Stimulated activated CD8-positive, alpha-beta memory T cell treated with anti-CD3 and anti-CD28 coated beads, Interleukin-4, amount 100 ng/mL, for 4 hours (primary cell): ENCODE data around the gene VIPR2.
"Not testable (repeated sequence)": the region's sequence is repeated elsewhere in the genome, so short reads cannot be mapped to it uniquely, and the experiment has no call there.

Source experiments
- DNase-seq, 2 donors: peaks; one replicate each; pipeline ENCODE4 v3.0.0-alpha.2; 2020; ENCODE audit warnings: low read depth in 2 of 2, low spot score in 1 of 2

VIPR2 gene

DNA sequence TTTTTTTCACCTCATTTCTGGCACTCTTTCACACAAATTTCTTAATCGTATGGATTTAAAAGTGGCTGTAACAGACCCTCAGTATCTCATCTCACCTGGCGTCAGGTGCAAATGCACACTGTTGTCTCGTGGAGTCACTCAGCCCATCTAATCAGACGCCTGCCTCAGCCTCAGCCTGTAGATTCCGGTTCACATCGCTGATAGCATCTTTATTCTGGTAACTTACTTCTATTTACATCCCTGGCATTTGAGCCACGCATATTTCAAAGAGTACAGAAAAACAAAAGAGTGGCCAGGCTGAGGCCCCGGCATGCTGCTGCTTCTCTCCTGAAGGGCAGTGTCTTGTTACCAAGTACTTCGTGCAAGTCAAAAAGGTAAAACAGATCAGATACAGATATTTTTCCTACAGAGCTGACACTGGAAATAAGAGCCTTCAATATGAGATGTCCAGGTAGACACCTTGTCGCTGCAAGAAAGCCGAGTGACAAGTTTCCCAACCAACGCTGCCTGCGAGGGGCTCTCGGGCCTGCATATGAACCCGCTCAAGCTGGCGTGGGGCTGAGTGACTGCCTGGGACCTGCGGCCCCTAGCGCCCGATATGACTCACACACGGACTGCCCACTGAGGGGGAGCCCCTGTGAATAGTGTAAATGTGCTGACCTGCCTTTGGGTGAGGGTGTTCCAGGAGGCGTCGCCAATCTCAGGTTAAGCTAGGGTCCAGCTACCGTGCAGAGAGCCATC, 4.3 kb downstream of the VIPR2 start:
- no peak for DNase-seq

DNA sequence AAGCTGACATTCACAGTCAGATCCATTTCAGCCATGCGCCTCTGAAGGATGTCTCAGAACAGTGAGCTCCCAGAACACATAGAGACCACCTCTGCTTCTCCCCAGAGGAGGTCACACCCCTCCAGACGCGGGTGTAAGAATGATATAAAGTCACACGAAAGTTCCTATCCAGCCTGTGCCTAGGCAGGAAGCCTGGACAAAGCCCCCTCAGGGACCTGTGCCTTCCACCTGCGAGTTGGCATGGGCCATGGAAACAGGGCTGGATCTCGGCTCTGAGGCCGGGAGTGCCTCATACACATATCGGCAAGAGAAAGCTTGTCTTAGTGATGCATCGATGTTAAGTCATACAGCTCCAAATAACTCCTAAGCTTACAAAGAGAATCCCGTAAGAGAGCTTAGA, 5.0 kb downstream of the VIPR2 start:
- no peak for DNase-seq

GRCh38 chr7:159139202-159139601, 5.5 kb downstream of the VIPR2 start:
- DNase-seq: no peak

DNA sequence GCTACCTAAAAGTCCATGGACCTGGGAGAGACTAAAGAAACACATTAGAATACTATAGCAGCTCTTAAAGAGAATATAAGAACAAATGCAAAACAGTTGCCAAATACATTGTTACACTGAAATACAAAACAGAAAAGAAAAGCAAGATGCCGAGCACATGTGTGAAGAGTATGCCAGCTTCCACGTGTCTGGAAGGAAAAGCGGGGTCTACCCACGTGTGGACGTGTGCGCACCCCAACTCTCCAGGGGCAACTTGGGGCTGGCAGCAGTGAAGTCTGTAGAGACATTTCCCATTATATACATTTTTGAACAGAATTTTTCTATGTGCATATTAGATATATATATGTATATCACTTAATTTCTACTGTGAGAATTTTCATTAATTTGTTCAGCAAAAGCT, 6.2 kb downstream of the VIPR2 start:
- DNase-seq: no peak

DNA sequence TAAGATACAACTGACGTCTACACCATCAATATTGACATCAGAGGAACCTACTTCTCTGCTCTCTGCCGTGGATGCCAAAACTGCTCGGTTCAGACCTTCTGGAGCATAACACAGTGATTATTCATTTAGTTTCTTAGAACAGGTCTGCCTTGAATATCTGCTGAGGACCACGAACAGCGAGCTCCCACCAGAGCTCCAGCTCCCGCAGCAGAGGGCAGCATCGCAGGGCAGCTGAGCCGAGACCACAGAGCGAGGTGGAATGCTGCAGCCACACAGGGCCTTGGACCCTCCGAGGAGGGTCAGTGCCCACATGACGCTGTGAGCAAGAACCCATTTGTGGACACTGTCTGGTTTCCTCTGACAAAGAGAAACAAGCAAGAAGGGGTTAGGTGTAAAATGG, 6.8 kb downstream of the VIPR2 start:
- no peak for DNase-seq

DNA sequence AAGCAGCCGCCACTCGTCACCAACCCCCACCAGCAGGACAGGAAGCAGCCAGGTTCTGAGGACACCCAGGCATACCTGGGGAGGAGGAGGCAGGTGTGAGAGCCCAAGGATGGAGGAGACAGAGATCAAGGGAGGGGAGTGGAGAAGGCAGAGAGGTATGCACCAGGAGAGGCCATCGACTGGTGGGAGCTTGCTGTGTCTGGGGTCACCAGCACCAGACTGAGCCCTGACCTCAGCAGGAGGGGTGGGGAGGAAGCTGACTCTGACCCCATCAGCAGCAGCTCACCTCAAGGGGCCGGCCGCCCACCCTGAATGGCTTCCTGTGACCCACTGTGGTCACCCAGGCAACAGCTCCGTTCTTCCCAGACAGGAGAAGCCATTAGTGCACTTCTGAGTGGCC, 7.8 kb downstream of the VIPR2 start:
- DNase-seq: no peak

GRCh38 chr7:159136442-159136841, 8.2 kb downstream of the VIPR2 start:
- no peak for DNase-seq

GRCh38 chr7:159136013-159136412, 8.7 kb downstream of the VIPR2 start:
- DNase-seq: no peak

DNA sequence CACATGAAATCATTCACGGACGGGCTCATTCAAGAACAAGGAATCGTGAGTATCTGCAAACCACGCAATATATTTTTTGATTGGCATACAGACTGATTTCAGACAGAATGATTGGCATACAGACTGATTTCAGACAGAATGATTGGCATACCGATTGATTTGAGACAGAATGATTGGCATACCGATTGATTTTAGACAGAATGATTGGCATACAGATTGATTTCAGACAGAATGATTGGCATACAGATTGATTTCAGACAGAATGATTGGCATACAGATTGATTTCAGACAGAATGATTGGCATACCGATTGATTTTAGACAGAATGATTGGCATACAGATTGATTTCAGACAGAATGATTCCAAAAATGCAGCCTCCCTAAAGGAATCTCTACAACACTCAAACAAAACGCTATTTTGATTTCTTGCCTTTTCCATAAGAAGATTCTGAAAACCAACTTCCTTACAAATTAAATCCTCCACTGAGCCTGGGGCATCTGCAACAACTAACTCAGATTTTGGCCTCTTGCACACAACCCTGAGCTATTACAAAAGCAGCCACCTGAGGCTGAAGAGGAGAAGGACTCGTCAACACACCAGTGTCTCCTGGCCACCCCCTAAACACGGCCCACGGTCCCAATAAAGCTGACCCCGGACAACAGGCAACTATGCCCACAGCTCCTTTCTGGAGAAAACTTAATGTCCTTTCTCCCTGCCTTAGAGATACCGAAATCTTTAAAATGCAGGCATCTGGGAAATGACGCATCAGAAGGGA, 11.8 kb downstream of the VIPR2 start:
- not testable (repeated sequence) for DNase-seq

GRCh38 chr7:159130820-159131219, 13.8 kb downstream of the VIPR2 start:
- no peak for DNase-seq

DNA sequence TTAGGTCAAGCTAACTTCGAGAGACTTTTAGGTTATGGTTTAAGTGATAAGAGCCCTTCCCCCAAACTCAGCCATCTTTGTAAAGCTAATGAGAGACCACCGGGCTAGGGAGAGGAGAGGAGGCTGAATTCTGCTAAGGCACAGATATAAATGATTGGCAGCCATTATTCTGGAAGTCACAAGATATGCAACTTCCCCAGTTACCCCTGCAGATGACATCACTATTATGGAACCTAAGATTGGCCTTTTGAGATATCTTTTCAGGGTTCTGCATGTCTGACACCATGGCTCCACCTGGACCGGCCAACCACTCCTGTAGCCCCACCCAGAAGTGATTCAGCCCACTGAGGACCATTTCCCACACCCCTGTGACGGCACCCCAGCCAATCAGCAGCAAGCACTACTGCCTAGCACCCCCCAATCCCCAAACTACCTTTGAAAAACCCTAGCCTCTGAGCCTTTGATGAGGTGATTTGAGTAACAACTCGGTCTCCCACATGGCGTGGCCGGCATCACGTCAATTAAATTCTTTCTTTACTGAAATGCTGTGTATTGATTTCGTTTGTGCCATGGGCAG, 14.4 kb downstream of the VIPR2 start:
- no peak for DNase-seq

- no peak for DNase-seq
Measured at GRCh38 chr7:159128767-159129166, 15.9 kb downstream of the VIPR2 start.

DNA sequence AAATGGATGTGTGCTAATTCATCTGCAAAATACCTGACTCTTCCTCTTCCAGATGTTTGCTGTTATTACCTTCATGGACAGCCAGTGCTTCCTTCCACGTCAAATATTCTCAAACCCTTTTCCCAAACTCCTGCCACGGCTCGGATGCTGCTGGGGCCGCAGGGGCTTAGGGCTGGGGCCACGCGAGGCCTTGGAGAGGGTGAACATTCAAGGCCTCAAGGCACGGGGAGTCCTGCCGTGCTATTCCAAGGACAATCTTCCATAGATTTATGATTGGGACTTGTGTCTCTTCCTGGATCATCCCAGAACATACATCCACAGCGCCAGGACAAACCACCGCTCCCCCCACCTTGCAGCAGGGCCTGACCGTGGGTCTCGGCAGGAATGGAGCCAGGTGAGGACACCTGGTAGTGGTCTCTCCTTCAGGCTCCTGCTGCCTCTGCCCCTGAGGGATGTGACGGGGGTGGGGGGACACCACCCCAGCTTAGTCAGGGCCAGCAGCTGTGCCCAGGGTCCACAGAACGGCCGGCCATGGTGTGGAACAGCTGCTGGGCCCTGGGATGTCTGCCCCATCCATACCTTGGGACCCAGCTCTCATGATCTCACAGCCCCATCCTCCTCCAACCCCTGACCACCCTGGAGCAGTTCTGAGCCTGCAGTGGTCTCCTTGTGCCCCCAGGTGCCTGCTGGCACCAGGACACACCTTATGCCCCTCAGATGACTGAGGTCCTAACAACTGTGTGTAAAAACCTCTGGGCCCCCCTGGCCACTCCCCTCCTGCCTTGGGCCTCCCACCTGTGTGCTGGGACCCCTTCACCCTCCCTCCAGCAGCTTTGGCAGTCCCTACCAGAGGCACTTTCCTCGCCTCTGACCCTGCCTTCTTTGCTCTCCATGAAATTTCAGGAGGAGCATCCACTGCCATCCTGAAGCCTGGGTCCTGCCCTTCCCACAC, 16.7 kb downstream of the VIPR2 start:
- no peak for DNase-seq

GRCh38 chr7:159126311-159127260, 18.1 kb downstream of the VIPR2 start:
- no peak for DNase-seq

- no peak for DNase-seq
Measured at GRCh38 chr7:159125955-159126270, 18.8 kb downstream of the VIPR2 start.

DNA sequence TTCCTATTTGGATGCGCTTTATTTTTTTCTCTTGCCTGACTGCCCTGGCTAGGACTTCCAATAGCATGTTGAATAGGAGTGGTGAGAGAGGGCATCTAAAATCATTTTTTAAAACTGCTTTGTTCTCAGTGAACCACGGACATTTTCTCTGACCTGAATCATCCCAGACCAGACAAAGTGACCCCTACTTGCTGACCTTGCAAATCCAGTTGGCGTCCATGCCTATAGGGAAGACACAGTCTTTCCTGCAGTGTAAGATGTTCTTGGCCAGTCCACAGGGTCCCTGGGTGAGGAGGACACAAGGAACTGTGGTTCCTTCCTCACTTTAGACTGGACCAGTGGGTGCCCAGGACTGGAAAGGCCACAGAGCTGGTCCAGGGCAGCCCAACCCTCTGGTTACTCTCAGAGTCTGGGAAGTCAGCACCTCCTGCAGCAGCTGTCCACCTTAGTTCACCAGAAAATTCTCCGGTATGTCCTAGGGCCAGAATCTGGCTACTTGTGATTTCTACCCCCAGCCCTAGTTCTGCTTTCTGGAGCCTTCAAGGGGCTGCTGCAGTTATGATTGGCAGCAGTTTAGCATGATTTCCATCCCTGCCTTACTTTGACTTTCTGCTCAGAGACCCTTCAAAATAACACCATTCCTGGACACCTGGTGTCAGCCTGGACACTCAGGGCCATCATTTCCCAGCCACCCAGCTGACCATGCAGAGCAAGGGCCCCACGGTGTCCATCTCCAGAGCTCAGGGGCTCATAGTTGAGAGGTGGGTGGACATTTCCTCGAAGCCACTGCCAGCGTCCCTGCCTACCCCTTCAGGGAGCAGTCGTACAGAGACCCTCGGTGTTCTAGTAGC, 19.3 kb downstream of the VIPR2 start:
- no peak for DNase-seq

DNA sequence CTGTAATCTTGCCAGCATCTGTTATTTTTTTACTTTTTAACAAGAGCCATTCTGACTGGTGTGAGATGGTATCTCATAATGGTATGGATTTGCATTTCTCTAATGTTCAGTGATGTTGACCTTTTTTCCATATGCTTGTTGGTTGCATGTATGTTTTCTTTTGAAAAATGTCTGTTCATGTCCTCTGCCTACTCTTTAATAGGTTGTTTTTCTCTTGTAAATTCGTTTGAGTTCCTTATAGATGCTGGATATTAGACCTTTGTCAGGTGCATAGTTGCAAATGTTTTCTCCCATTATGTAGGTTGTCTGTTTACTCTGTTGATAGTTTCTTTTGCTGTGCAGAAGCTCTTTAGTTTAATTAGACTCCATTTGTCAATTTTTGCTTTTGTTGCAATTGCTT, 20.9 kb downstream of the VIPR2 start:
- not testable (repeated sequence) for DNase-seq

GRCh38 chr7:159123294-159123693, 21.4 kb downstream of the VIPR2 start:
- DNase-seq: not testable (repeated sequence)

DNA sequence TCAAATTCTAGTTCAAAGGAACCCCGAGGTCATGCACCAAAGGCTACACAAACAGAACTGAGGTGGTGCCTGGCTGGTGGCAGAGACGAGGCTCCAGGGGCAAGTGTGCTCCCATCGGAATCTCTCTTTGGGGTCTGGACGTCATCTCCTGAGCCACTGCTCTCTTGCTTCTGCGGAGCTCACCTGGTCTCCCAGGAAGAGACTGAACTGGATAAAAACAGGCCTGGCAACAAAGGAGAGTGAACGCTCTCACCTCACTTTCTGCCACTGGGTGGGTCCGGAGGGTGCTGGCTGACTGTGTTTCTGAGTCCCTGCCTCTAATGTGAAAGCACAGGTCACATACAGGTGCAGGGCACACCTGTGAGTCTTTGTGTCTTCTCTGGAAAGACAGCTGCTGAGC, 22.4 kb downstream of the VIPR2 start:
- no peak for DNase-seq
